Activated CD4-positive, alpha-beta T cell treated with anti-CD3 and anti-CD28 coated beads, Interleukin-2, amount 10 ng/mL, durations not matched to agents 7 days and 5 days (primary cell): ENCODE measurements around the gene PGLYRP4. TPM values are rescaled to one million over a fixed set of nuclear protein-coding genes. Genes with fewer than 3 reads are reported as not detected.

ENCODE experiments used
- CTCF ChIA-PET: fragments of 350-600 bp; sonication (Branson Sonifier 250); formaldehyde crosslinking; loops from one replicate; lab custom pipeline; 2021; ENCODE audit warnings: antibody characterized with exemption; lab: Charles Lee
- POLR2A ChIA-PET: fragments of 350-600 bp; sonication (Branson Sonifier 250); formaldehyde crosslinking; loops from one replicate; lab custom pipeline; 2021; ENCODE audit warnings: antibody characterized with exemption; lab: Charles Lee
- DNase-seq: peaks from one replicate; pipeline ENCODE4 v3.0.0-alpha.2; 2020
- H3K27ac Mint-ChIP-seq: one replicate; pipeline ENCODE4 v1.8.0; 2021; ENCODE audit warnings: mild to moderate bottlenecking, moderate library complexity, mixed read lengths
- H3K27me3 Mint-ChIP-seq: one replicate; pipeline ENCODE4 v1.8.0; 2021; ENCODE audit warnings: mixed read lengths
- H3K36me3 Mint-ChIP-seq: one replicate; pipeline ENCODE4 v1.8.0; 2021; ENCODE audit warnings: low read depth, mixed read lengths
- H3K4me1 Mint-ChIP-seq: one replicate; pipeline ENCODE4 v1.8.0; 2021; ENCODE audit warnings: mixed read lengths
- H3K4me3 Mint-ChIP-seq: one replicate; pipeline ENCODE4 v1.8.0; 2021; ENCODE audit warnings: mild to moderate bottlenecking, moderate library complexity, mixed read lengths
- H3K9me3 Mint-ChIP-seq: one replicate; pipeline ENCODE4 v1.8.0; 2021; ENCODE audit warnings: mixed read lengths
- total RNA-seq, 2 experiments: library from RNA; stranded (reverse); gene quantifications; one replicate each; pipeline ENCODE4 v1.2.3, GENCODE V29; 2021

The PGLYRP4 gene
- total RNA-seq, 2 experiments from 2014 or later = not detected

GRCh38 chr1:153307221-153307600 lies 41.4 kb downstream of the PGLYRP4 start:
- no peaks in the 10 kb centered on the region for H3K9me3 Mint-ChIP-seq
- H3K27ac Mint-ChIP-seq = no peak overlapping the region
- POLR2A ChIA-PET = no interaction called here
- H3K4me3 Mint-ChIP-seq = no peak overlapping the region
- CTCF ChIA-PET = interaction anchor here (0.6 kb wide), 1 partner anchor 806 kb away, joined by 3 read pairs; no protein-coding TSS in a partner anchor
- DNase-seq = no peak
- peaks cover 5% of the 10 kb centered on the region for H3K27me3 Mint-ChIP-seq
- no peaks in the 10 kb centered on the region for H3K36me3 Mint-ChIP-seq
- no peaks in the 10 kb centered on the region for H3K4me1 Mint-ChIP-seq

DNA sequence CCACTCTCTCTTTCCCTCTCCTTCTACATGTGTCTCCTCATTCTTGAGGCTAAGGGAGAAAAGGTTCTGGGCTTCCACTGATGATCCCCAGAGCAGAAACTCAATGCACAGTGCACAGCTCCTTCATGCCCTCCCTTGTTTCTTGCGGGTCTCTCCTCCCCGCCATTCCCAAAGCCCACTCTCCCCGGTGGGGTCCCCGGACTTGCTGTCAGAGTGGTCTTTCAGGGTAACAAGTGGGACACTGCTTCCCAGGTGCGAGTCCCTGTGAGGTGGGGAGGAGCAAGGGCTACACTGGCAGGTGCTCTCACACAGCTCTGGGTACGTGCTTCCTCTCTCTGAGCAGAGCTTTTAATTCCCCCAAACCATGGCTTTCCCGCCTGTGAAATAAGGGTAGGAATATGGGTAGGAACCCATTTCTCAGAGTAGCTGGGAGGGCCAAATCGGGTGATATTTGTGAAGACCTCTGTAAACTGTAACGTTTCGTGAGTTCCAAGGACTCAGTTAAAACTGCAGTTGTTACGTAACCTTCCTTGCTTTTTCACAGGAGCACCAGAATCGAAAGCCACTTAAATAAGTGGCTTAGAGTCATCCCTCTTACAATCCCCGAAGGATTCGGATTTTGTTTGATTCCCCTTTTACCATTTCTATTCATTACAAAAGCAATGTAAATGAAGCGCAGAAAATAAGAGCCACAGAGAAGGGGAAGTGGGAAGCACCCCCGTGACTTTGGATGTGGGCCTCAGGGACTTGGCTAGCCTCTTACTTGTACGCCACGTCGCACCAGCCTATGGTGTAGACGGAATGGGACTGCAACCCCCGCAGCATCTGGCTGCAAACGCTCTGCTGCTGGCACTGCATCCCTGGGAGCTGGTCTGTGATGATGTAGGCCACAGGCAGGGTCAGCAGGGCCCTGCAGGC lies 42.1 kb downstream of the PGLYRP4 start:
- Mint-ChIP-seq H3K9me3 (no peaks in the 10 kb centered on the region), H3K27ac (no peak overlapping the region), H3K4me3 (no peak overlapping the region), H3K36me3 (no peaks in the 10 kb centered on the region), H3K27me3 (peaks cover 5% of the 10 kb centered on the region), H3K4me1 (no peaks in the 10 kb centered on the region)
- ChIA-PET CTCF (no interaction called here), POLR2A (no interaction called here)
- no peak for DNase-seq

DNA sequence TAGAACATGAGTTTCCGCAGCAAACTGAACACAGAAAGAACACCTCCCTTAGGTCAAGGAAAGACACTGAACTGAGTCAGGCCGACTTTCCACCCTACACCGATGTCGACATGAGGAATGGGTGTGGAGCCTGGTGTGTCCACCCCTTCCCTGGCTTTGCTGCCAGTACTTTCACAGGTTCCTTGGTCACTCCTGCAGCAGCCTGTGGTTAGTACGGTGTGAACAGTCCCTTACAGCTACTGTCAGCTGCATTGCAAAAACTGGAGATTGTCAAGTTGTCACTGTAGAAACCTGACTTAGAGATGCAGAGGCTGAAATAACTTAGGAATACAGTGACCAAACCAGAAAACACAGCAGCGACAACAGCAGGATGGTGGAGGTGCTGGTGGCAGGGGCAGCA lies 43.0 kb downstream of the PGLYRP4 start:
- H3K4me3 Mint-ChIP-seq = no peak overlapping the region
- no peaks in the 10 kb centered on the region for H3K36me3 Mint-ChIP-seq
- H3K27me3 Mint-ChIP-seq = peaks cover 5% of the 10 kb centered on the region
- DNase-seq = no peak
- H3K9me3 Mint-ChIP-seq = no peaks in the 10 kb centered on the region
- no peaks in the 10 kb centered on the region for H3K4me1 Mint-ChIP-seq
- POLR2A ChIA-PET = no interaction called here
- CTCF ChIA-PET = no interaction called here
- H3K27ac Mint-ChIP-seq = no peak overlapping the region

DNA sequence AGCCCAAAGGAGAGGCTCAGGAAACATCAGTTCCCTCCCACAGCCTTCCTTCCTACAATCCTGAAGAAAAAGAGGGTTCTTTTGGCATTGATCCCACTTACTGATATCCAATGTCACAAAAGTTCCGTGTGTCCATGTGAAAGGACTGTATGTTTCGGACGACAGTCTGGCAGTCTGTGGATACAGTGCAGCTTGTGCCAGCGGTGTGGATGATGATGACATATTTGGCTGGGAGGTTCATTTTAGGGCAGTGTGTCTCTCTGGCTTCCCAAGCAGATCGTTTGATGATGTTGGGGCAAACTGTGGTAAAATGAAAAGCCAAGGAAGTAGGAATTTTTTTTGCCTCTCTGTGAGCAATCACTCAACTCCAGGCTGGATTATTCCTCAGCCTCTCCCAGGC lies 46.3 kb downstream of the PGLYRP4 start:
- H3K27ac Mint-ChIP-seq = no peak overlapping the region

GRCh38 chr1:153293851-153294250 lies 54.8 kb downstream of the PGLYRP4 start:
- Mint-ChIP-seq H3K9me3 (no peaks in the 10 kb centered on the region), H3K27ac (no peak overlapping the region), H3K4me1 (peaks cover 25% of the 10 kb centered on the region), H3K4me3 (no peak overlapping the region), H3K36me3 (no peaks in the 10 kb centered on the region), H3K27me3 (no peaks in the 10 kb centered on the region)
- peak; percentile 14 for DNase-seq
- CTCF ChIA-PET = no interaction called here
- POLR2A ChIA-PET = no interaction called here

More for the DNA sequence above, 46.3 kb downstream of the PGLYRP4 start:
- Mint-ChIP-seq H3K36me3 (no peaks in the 10 kb centered on the region), H3K4me3 (no peak overlapping the region), H3K27me3 (peaks cover 5% of the 10 kb centered on the region), H3K4me1 (no peaks in the 10 kb centered on the region), H3K9me3 (no peaks in the 10 kb centered on the region)
- ChIA-PET CTCF (no interaction called here), POLR2A (no interaction called here)
- DNase-seq = no peak

GRCh38 chr1:153293480-153293775 lies 55.2 kb downstream of the PGLYRP4 start:
- H3K4me3 Mint-ChIP-seq = no peak overlapping the region
- POLR2A ChIA-PET = no interaction called here

GRCh38 chr1:153292740-153293479 lies 55.7 kb downstream of the PGLYRP4 start:
- Mint-ChIP-seq H3K27me3 (no peaks in the 10 kb centered on the region), H3K9me3 (no peaks in the 10 kb centered on the region), H3K27ac (peak overlapping the region; percentile 3), H3K36me3 (no peaks in the 10 kb centered on the region), H3K4me3 (no peak overlapping the region), H3K4me1 (peaks cover 25% of the 10 kb centered on the region)
- CTCF ChIA-PET = no interaction called here
- DNase-seq = no peak
- POLR2A ChIA-PET = no interaction called here

More at GRCh38 chr1:153293480-153293775, 55.2 kb downstream of the PGLYRP4 start:
- H3K9me3 Mint-ChIP-seq = no peaks in the 10 kb centered on the region
- peaks cover 25% of the 10 kb centered on the region for H3K4me1 Mint-ChIP-seq
- no peaks in the 10 kb centered on the region for H3K27me3 Mint-ChIP-seq
- no peaks in the 10 kb centered on the region for H3K36me3 Mint-ChIP-seq
- H3K27ac Mint-ChIP-seq = no peak overlapping the region
- no peak for DNase-seq
- CTCF ChIA-PET = no interaction called here

GRCh38 chr1:153292185-153292584 lies 56.5 kb downstream of the PGLYRP4 start:
- CTCF ChIA-PET = interaction anchor here (0.5 kb wide), 1 partner anchor 9 kb away, joined by 3 read pairs; no protein-coding TSS in a partner anchor
- no peaks in the 10 kb centered on the region for H3K36me3 Mint-ChIP-seq
- DNase-seq = no peak
- H3K9me3 Mint-ChIP-seq = no peaks in the 10 kb centered on the region
- POLR2A ChIA-PET = no interaction called here
- no peaks in the 10 kb centered on the region for H3K27me3 Mint-ChIP-seq
- H3K4me3 Mint-ChIP-seq = no peak overlapping the region
- H3K27ac Mint-ChIP-seq = peak overlapping the region; percentile 3
- H3K4me1 Mint-ChIP-seq = peaks cover 25% of the 10 kb centered on the region

- Mint-ChIP-seq H3K36me3 (no peaks in the 10 kb centered on the region), H3K4me1 (peaks cover 25% of the 10 kb centered on the region), H3K27me3 (no peaks in the 10 kb centered on the region), H3K4me3 (no peak overlapping the region), H3K27ac (no peak overlapping the region), H3K9me3 (no peaks in the 10 kb centered on the region)
- CTCF ChIA-PET = interaction anchor here (0.5 kb wide), 1 partner anchor 10 kb away, joined by 3 read pairs; no protein-coding TSS in a partner anchor
- no peak for DNase-seq
- POLR2A ChIA-PET = no interaction called here
Observed at GRCh38 chr1:153291514-153291913, 57.1 kb downstream of the PGLYRP4 start.

GRCh38 chr1:153288634-153289275 lies 59.9 kb downstream of the PGLYRP4 start:
- ChIA-PET CTCF (interaction anchor here (0.6 to 1.8 kb wide), 4 partner anchors 37 to 1186 kb away, joined by 3 to 4 read pairs (median 3); no protein-coding TSS in a partner anchor), POLR2A (no interaction called here)
- DNase-seq = peak; percentile 19
- no peaks in the 10 kb centered on the region for H3K36me3 Mint-ChIP-seq
- no peak overlapping the region for H3K27ac Mint-ChIP-seq
- H3K4me3 Mint-ChIP-seq = no peak overlapping the region
- no peaks in the 10 kb centered on the region for H3K9me3 Mint-ChIP-seq
- H3K4me1 Mint-ChIP-seq = peaks cover 17% of the 10 kb centered on the region
- peaks cover 2% of the 10 kb centered on the region for H3K27me3 Mint-ChIP-seq
